ENCODE measurements around the gene COL23A1.

DNA sequence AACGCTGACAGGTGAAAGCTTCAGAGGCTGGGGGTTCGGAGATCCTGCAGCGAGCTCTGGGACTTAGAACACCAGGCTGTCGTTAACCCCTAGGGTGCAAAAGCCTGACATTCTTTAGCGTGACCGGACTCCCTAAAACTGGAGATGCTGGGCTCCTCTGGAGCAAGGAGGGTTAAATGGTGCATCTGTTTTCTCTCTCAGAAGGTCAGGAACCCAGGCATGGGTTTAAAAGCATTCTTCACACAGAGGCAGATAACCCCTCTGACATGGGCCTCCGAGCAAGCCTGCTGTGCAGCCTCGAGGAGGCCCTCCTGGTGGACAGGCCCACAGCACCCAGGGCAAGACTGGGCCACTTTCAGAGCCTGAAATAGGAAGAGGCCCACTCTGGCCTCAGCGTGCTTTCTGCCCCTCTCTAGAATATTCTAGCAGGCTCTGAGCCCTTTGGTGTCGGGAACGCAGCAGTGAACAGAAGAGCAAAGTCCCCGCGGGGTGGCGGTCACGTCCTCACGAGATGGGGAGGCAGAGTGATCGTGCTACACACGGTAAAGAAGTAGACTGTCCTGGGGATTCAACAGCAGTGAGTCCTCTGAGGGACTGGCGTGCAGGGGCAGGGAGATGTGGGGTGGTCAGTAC lies 124.8 kb downstream of the COL23A1 start:
- TF ChIP-seq, protein P1, sequence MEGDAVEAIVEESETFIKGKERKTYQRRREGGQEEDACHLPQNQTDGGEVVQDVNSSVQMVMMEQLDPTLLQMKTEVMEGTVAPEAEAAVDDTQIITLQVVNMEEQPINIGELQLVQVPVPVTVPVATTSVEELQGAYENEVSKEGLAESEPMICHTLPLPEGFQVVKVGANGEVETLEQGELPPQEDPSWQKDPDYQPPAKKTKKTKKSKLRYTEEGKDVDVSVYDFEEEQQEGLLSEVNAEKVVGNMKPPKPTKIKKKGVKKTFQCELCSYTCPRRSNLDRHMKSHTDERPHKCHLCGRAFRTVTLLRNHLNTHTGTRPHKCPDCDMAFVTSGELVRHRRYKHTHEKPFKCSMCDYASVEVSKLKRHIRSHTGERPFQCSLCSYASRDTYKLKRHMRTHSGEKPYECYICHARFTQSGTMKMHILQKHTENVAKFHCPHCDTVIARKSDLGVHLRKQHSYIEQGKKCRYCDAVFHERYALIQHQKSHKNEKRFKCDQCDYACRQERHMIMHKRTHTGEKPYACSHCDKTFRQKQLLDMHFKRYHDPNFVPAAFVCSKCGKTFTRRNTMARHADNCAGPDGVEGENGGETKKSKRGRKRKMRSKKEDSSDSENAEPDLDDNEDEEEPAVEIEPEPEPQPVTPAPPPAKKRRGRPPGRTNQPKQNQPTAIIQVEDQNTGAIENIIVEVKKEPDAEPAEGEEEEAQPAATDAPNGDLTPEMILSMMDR (optimal IDR thresholded peaks at IDR 0.05 in 1 of 3, IDR thresholded peaks at IDR 0.05 in 1 of 3, conservative IDR thresholded peaks at IDR 0.05 in 1 of 3; ENCODE audit: extremely low read depth in 1 of 3, insufficient read depth in 2 of 3, low read length in 3 of 3) = no peak
- TF ChIP-seq EZH2 (IDR thresholded peaks at IDR 0.05; ENCODE audit: low read length) = no peak
